AG04449 (cell line): ENCODE measurements around the gene DDX60.
A peak's percentile ranks its signal among the peaks of the same experiment; 100 is the strongest.
"Not testable (repeated sequence)": the region's sequence is repeated elsewhere in the genome, so short reads cannot be mapped to it uniquely, and the experiment has no call there.

Source experiments
- CTCF ChIA-PET: fragments of 350-600 bp; formaldehyde crosslinking; extraction: SDS; loops from one replicate; lab custom pipeline; 2021; ENCODE audit warnings: antibody characterized with exemption; lab: Yijun Ruan, JAX
- POLR2A ChIA-PET: fragments of 400-600, 350-600 bp; formaldehyde crosslinking; extraction: SDS; loops from one replicate; lab custom pipeline; 2020; ENCODE audit warnings: antibody characterized with exemption, inconsistent platforms; lab: Yijun Ruan, JAX
- DNase-seq: peaks from one replicate; pipeline ENCODE4 v3.0.0-alpha.2; 2010; ENCODE audit warnings: low read depth, low spot score
- H3K4me3 ChIP-seq: 2 replicates; pipeline ENCODE4 v1.5.1; 2011; ENCODE audit warnings: low read depth, mild to moderate bottlenecking, control low read depth, low read length
- TF ChIP-seq, protein P1 (sequence below): IDR thresholded peaks from one replicate; pipeline ENCODE4 v1.5.1; 2011; ENCODE audit warnings: mild to moderate bottlenecking, moderate library complexity, low read length, control low read depth, inconsistent platforms; ENCODE audit not compliant: insufficient read depth; ENCODE audit errors: missing control alignments

Gene DDX60

DNA sequence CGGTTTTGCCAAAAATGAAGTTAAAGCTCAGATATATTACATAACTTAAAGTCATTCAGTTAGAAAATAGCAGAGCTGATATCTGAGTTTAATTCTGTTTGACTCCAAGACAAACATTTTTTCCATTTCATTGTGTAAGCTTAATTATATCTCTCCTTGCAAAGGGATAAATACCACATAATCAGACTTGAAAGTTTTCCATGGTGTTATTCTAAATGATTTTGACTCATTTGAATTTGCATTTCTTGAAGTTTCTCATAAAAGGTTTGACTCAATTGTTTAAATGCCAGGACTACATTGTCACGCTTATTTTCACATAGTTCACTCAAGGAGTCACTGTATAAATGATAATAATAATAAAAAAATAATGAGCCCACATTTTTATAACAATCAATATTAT is 39.4 kb upstream of the DDX60 start:
- CTCF ChIA-PET, result no interaction called here
- POLR2A ChIA-PET, result no interaction called here
- H3K4me3 ChIP-seq, result no peak overlapping the region
- DNase-seq, result no peak
- TF ChIP-seq, protein P1, sequence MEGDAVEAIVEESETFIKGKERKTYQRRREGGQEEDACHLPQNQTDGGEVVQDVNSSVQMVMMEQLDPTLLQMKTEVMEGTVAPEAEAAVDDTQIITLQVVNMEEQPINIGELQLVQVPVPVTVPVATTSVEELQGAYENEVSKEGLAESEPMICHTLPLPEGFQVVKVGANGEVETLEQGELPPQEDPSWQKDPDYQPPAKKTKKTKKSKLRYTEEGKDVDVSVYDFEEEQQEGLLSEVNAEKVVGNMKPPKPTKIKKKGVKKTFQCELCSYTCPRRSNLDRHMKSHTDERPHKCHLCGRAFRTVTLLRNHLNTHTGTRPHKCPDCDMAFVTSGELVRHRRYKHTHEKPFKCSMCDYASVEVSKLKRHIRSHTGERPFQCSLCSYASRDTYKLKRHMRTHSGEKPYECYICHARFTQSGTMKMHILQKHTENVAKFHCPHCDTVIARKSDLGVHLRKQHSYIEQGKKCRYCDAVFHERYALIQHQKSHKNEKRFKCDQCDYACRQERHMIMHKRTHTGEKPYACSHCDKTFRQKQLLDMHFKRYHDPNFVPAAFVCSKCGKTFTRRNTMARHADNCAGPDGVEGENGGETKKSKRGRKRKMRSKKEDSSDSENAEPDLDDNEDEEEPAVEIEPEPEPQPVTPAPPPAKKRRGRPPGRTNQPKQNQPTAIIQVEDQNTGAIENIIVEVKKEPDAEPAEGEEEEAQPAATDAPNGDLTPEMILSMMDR, result no peak

DNA sequence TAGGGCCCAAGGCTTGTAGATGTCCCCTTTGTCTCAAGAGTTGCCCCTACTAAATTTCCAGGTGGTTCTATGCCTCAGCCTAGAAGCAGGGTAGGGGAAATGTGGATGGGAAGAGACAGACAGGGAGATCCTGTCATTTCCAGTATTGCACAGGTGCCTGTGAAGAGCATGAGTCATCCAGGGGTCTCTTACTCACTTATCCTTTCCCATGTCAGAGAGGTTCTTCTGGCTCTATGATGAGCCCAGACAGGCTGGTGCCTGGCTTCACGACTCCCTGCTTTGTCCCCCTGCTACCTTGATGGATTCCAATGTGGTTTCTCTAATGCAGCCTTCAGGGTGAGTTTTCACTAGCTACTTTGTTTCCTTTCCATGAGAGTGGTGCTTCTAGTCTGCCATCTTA is 35.2 kb upstream of the DDX60 start:
- TF ChIP-seq, protein P1, result no peak
- POLR2A ChIA-PET, result no interaction called here

DNA sequence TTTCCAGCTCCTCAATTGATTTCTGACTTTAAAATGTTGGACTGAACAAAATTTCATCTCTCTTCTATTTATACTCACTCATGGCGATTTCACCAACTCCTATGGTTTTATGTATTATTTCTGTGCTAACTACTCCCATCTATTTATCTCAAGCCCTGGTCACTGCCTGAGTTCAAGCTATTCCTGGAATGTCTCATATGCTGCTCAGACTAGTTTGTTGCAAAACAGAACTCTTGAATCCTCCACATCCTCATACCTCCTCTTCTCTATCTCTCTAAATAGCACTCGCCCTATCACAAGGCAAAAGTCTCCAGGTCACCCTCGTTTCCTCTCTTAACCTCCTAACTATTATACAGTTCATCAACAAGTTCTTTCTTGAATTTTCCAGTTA is 19.0 kb upstream of the DDX60 start:
- ChIA-PET CTCF (interaction anchor here (1.3 to 2.1 kb wide), 2 partner anchors 19 kb away, joined by 3 to 6 read pairs; partner anchors contain the start of gene DDX60), POLR2A (no interaction called here)
- no peak overlapping the region for H3K4me3 ChIP-seq
- TF ChIP-seq, protein P1, result no peak
- DNase-seq, result peak; percentile 44

More for the DNA sequence above, 35.2 kb upstream of the DDX60 start:
- H3K4me3 ChIP-seq, result no peak overlapping the region
- CTCF ChIA-PET, result no interaction called here
- no peak for DNase-seq

DNA sequence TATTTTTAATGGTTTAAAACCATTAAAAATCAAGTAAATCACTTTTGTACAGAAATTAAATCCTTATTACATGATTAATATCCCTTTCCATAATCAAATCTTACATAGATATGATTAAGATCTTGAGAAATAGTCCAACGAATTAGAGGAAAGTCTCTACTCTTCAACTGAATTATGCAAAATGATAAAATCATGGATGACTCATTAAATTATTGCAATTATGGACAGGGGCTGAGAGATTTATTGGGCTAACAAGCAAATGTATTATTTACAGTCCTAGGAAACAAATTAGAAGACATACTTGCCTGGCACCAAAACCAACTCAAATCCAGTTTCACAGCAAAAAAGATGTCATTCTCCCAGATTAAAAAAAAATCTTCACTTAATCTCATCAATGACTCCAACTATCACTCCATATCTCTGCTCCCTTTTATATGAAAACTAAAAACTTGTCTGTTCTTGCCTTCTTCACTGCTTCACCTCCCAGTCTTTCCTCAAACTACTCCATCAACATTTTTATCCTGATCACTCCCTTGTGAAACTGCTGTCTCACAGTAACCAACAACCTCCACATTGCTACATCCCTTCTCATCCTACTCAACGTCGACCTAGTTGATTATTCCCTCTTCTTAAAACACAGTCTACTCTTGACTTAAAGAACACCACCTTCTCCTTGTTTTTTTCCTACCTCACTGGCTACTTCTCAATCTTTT is 18.4 kb upstream of the DDX60 start:
- H3K4me3 ChIP-seq, result no peak overlapping the region
- ChIA-PET POLR2A (no interaction called here), CTCF (interaction anchor here (1.8 to 2.1 kb wide), 2 partner anchors 19 kb away, joined by 5 to 6 read pairs; partner anchors contain the start of gene DDX60)
- TF ChIP-seq, protein P1, result no peak
- no peak for DNase-seq

DNA sequence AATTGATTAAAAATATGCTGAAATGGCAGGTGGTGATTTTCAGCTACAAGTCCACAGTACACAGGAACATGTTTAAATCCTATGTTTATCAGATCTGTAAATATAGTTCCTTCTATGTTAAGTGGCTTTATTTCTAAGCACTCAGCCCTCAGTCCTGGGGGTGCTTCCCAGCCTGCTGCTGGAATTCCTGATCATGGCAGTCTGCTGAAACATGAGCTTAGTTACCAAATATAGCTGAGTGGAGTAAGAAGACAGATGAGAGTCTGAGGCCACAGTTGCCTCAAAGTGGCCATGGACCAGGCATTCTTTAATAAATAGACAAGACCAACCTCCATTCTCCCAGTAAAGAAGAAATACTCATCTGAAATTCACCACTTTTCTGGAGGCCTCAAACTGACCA is 17.1 kb upstream of the DDX60 start:
- TF ChIP-seq, protein P1, result no peak
- peak; percentile 63 for DNase-seq
- H3K4me3 ChIP-seq, result no peak overlapping the region
- CTCF ChIA-PET, result interaction anchor here (1.8 kb wide), 1 partner anchor 17 kb away, joined by 5 read pairs; the partner anchor contains the start of gene DDX60
- POLR2A ChIA-PET, result interaction anchor here (1.1 kb wide), 1 partner anchor 144 kb away, joined by 3 read pairs; no protein-coding TSS in a partner anchor

DNA sequence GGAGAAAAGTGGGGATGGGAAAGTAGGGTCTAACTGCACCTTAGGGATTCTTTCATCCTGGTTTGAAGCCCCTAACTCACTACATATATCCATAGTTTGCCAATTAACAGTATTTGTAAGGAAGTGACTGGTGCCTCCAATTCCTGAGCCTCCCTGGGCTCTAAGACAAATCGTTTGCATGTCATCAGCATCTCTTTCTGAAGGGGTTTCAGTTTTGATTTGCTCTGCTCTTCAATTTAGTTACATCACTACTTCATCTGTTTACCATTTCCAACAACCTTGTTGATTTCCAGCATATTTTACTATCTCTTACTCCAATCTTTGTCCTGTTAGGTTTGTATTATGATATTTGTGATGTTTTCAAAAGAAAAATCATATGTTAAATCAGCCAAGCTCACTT is 15.5 kb upstream of the DDX60 start:
- no peak for DNase-seq
- H3K4me3 ChIP-seq, result no peak overlapping the region
- POLR2A ChIA-PET, result no interaction called here
- CTCF ChIA-PET, result no interaction called here
- TF ChIP-seq, protein P1, result no peak

DNA sequence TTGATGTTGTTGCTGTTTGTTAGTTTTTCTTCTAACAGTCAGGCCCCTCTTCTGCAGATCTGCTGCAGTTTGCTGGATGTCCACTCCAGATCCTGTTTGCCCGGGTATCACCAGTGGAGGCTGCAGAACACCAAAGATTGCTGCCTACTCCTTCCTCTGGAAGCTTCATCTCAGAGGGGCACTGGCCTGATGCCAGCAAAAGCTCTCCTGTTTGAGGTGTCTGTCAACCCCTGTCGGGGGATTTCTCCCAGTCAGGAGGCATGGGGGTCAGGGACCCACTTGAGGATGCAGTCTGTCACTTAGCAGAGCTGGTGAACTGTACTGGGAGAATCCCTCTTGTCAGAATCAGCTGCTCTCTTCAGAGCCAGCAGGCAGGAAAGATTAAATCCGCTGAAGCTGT is 12.0 kb upstream of the DDX60 start:
- DNase-seq, POLR2A ChIA-PET, H3K4me3 ChIP-seq, CTCF ChIA-PET: not testable (repeated sequence)
